CD4-positive, alpha-beta T cell treated with Interleukin-21 for 1 hour (primary cell): ENCODE measurements around the gene AGBL4.

ENCODE experiments used
- DNase-seq: peaks from one replicate; pipeline ENCODE4 v3.0.0-alpha.2; 2020

AGBL4 gene

GRCh38 chr1:48749068-48749467, 1274.7 kb downstream of the AGBL4 start:
- DNase-seq: no peak

GRCh38 chr1:48746906-48747305, 1276.8 kb downstream of the AGBL4 start:
- no peak for DNase-seq

- no peak for DNase-seq
These were observed 1279.7 kb downstream of the AGBL4 start for GRCh38 chr1:48744032-48744431.

GRCh38 chr1:48743480-48743879, 1280.3 kb downstream of the AGBL4 start:
- no peak for DNase-seq

GRCh38 chr1:48741380-48741779, 1282.4 kb downstream of the AGBL4 start:
- DNase-seq: no peak

- DNase-seq: no peak
These were observed 1283.1 kb downstream of the AGBL4 start for GRCh38 chr1:48740621-48741020.

GRCh38 chr1:48739091-48739490, 1284.7 kb downstream of the AGBL4 start:
- no peak for DNase-seq

GRCh38 chr1:48738356-48738755, 1285.4 kb downstream of the AGBL4 start:
- no peak for DNase-seq

GRCh38 chr1:48735796-48736195, 1288.0 kb downstream of the AGBL4 start:
- DNase-seq: no peak

GRCh38 chr1:48730164-48730910, 1293.4 kb downstream of the AGBL4 start:
- no peak for DNase-seq

- no peak for DNase-seq
These were observed 1295.2 kb downstream of the AGBL4 start for GRCh38 chr1:48728584-48728983.

- no peak for DNase-seq
These were observed 1297.1 kb downstream of the AGBL4 start for GRCh38 chr1:48726557-48727215.

- DNase-seq: no peak
These were observed 1297.6 kb downstream of the AGBL4 start for GRCh38 chr1:48726139-48726538.

- no peak for DNase-seq
These were observed 1298.3 kb downstream of the AGBL4 start for GRCh38 chr1:48725341-48726046.

- no peak for DNase-seq
These were observed 1302.8 kb downstream of the AGBL4 start for GRCh38 chr1:48720929-48721328.

- DNase-seq: no peak
These were observed 1305.0 kb downstream of the AGBL4 start for GRCh38 chr1:48718705-48719104.

GRCh38 chr1:48718116-48718630, 1305.6 kb downstream of the AGBL4 start:
- DNase-seq: no peak

GRCh38 chr1:48717082-48717481, 1306.7 kb downstream of the AGBL4 start:
- no peak for DNase-seq

GRCh38 chr1:48715921-48716320, 1307.8 kb downstream of the AGBL4 start:
- no peak for DNase-seq

- no peak for DNase-seq
These were observed 1312.8 kb downstream of the AGBL4 start for GRCh38 chr1:48710915-48711314.

- DNase-seq: no peak
These were observed 1313.4 kb downstream of the AGBL4 start for GRCh38 chr1:48710318-48710717.

- DNase-seq: no peak
These were observed 1319.0 kb downstream of the AGBL4 start for GRCh38 chr1:48704736-48705135.

- DNase-seq: no peak
These were observed 1322.3 kb downstream of the AGBL4 start for GRCh38 chr1:48701445-48701844.
